Caco-2 (cell line): ENCODE results near the gene NUP210. TPM values are rescaled to one million over a fixed set of nuclear protein-coding genes. Genes with fewer than 3 reads are reported as not detected.
A peak's percentile ranks its signal among the peaks of the same experiment; 100 is the strongest.
"Not testable (repeated sequence)": the region's sequence is repeated elsewhere in the genome, so short reads cannot be mapped to it uniquely, and the experiment has no call there.

ENCODE experiments used
- BruUV-seq: library from RNA; stranded (reverse); fragments of 400-500 nt; replicated peaks from 2 replicates; lab custom pipeline; 2021; lab: Mats Ljungman, UMichigan
- CTCF ChIA-PET: fragments of 300-600 bp; sonication (Branson Sonifier 250); formaldehyde crosslinking; loops from one replicate; lab custom pipeline; 2022; ENCODE audit warnings: antibody characterized with exemption; lab: Charles Lee
- POLR2A ChIA-PET: fragments of 300-600 bp; sonication (Branson Sonifier 250); formaldehyde crosslinking; loops from one replicate; lab custom pipeline; 2022; ENCODE audit warnings: antibody characterized with exemption; lab: Charles Lee
- DNase-seq, 2 experiments: peaks; one replicate each; pipeline versions ENCODE4 v3.0.0 to v3.0.0-alpha.2; 2020 to 2022
- H3K27me3 ChIP-seq: replicated peaks from 2 replicates; pipeline ENCODE4 v1.6.0; 2011; ENCODE audit warnings: low read length; ENCODE audit not compliant: control insufficient read depth, insufficient read depth
- H3K36me3 ChIP-seq: 2 replicates; pipeline ENCODE4 v1.5.1; 2011; ENCODE audit warnings: low read length; ENCODE audit not compliant: control insufficient read depth, insufficient read depth
- H3K4me1 ChIP-seq: fragments of 250-450 bp; sonication (Bioruptor Pico); 2 replicates; pipeline ENCODE4 v1.5.1; 2020; ENCODE audit warnings: mild to moderate bottlenecking
- H3K4me3 ChIP-seq: 2 replicates; pipeline ENCODE4 v1.5.1; 2011; ENCODE audit warnings: low read depth, mild to moderate bottlenecking, control low read depth, low read length
- H3K9me3 ChIP-seq: fragments of 250-450 bp; sonication (Bioruptor Pico); 2 replicates; pipeline ENCODE4 v1.5.1; 2020; ENCODE audit warnings: mild to moderate bottlenecking, moderate library complexity
- H3K27ac Mint-ChIP-seq: one replicate; pipeline ENCODE4 v1.8.0; 2022; ENCODE audit warnings: mixed read lengths; ENCODE audit not compliant: unreplicated experiment
- H3K27me3 Mint-ChIP-seq: one replicate; pipeline ENCODE4 v1.8.0; 2022; ENCODE audit warnings: mixed read lengths; ENCODE audit not compliant: insufficient read depth, unreplicated experiment
- H3K36me3 Mint-ChIP-seq: one replicate; pipeline ENCODE4 v1.8.0; 2022; ENCODE audit warnings: mild to moderate bottlenecking, mixed read lengths; ENCODE audit not compliant: insufficient read depth, unreplicated experiment
- H3K4me1 Mint-ChIP-seq: one replicate; pipeline ENCODE4 v1.8.0; 2022; ENCODE audit warnings: low read depth, mixed read lengths; ENCODE audit not compliant: unreplicated experiment
- H3K4me3 Mint-ChIP-seq: one replicate; pipeline ENCODE4 v1.8.0; 2022; ENCODE audit warnings: mild to moderate bottlenecking, moderate library complexity, mixed read lengths; ENCODE audit not compliant: unreplicated experiment
- H3K9me3 Mint-ChIP-seq: one replicate; pipeline ENCODE4 v1.8.0; 2022; ENCODE audit warnings: mixed read lengths; ENCODE audit not compliant: unreplicated experiment
- CTCF ChIP-seq, 2 experiments: fragments of 200-600 bp in 1 of 2; IDR thresholded peaks; 1 replicate in 1 of 2; 2 replicates in 1 of 2; pipeline versions ENCODE4 v1.5.1 to v1.8.0; 2011 to 2022; ENCODE audit warnings: antibody characterized with exemption in 1 of 2, control low read depth in 1 of 2, inconsistent platforms in 1 of 2, low read depth in 1 of 2, low read length in 1 of 2, mild to moderate bottlenecking in 1 of 2, moderate library complexity in 1 of 2; ENCODE audit not compliant: insufficient read depth in 1 of 2, severe bottlenecking in 1 of 2, unreplicated experiment in 1 of 2
- intact Hi-C: fragments of 100-400 bp; cut with micrococcal nuclease; formaldehyde crosslinking; loops from one replicate; pipeline ENCODE4 v1.10.0; 2022; ENCODE audit not compliant: unreplicated experiment
- total RNA-seq: library from RNA; stranded (reverse); gene quantifications from 2 replicates; pipeline ENCODE4 v1.2.3, GENCODE V29; 2022

The NUP210 gene
- total RNA-seq, 1 experiment from 2014 or later = 63.7 TPM

GRCh38 chr3:13433912-13434311, 13.8 kb upstream of the NUP210 start:
- no peaks in the 10 kb centered on the region for H3K27me3 ChIP-seq
- Mint-ChIP-seq H3K9me3 (peaks cover 10% of the 10 kb centered on the region), H3K4me3 (no peak overlapping the region), H3K27me3 (no peaks in the 10 kb centered on the region), H3K4me1 (no peaks in the 10 kb centered on the region), H3K36me3 (no peaks in the 10 kb centered on the region), H3K27ac (no peak overlapping the region)
- ChIA-PET CTCF (no interaction called here), POLR2A (no interaction called here)
- no peak overlapping the region for H3K4me3 ChIP-seq
- DNase-seq = no peak
- no peak for TF ChIP-seq CTCF (IDR thresholded peaks at IDR 0.05; ENCODE audit: insufficient read depth in 1 of 2, low read depth in 1 of 2, low read length in 1 of 2, severe bottlenecking in 1 of 2, unreplicated experiment in 1 of 2)
- intact Hi-C loops = no loop called here
- H3K4me1 ChIP-seq = no peaks in the 10 kb centered on the region
- BruUV-seq = no TSS peak
- no peaks in the 10 kb centered on the region for H3K9me3 ChIP-seq
- no peaks in the 10 kb centered on the region for H3K36me3 ChIP-seq

GRCh38 chr3:13432093-13432492, 12.0 kb upstream of the NUP210 start:
- TF ChIP-seq CTCF (IDR thresholded peaks at IDR 0.05; ENCODE audit: insufficient read depth in 1 of 2, low read depth in 1 of 2, low read length in 1 of 2, severe bottlenecking in 1 of 2, unreplicated experiment in 1 of 2) = no peak
- intact Hi-C loops = no loop called here
- Mint-ChIP-seq H3K9me3 (peaks cover 10% of the 10 kb centered on the region), H3K4me3 (no peak overlapping the region), H3K4me1 (no peaks in the 10 kb centered on the region), H3K27ac (no peak overlapping the region), H3K36me3 (no peaks in the 10 kb centered on the region), H3K27me3 (no peaks in the 10 kb centered on the region)
- no TSS peak for BruUV-seq
- no peaks in the 10 kb centered on the region for H3K9me3 ChIP-seq
- no peaks in the 10 kb centered on the region for H3K27me3 ChIP-seq
- no peaks in the 10 kb centered on the region for H3K4me1 ChIP-seq
- POLR2A ChIA-PET = no interaction called here
- DNase-seq = peak in 1 of 2 experiments; percentile 43
- no peaks in the 10 kb centered on the region for H3K36me3 ChIP-seq
- H3K4me3 ChIP-seq = no peak overlapping the region
- CTCF ChIA-PET = no interaction called here

GRCh38 chr3:13430411-13430875, 10.3 kb upstream of the NUP210 start:
- H3K27me3 Mint-ChIP-seq, H3K9me3 Mint-ChIP-seq, H3K4me3 Mint-ChIP-seq, intact Hi-C loops, POLR2A ChIA-PET, DNase-seq, H3K27ac Mint-ChIP-seq, BruUV-seq, H3K36me3 Mint-ChIP-seq, H3K27me3 ChIP-seq, CTCF ChIA-PET, H3K4me1 Mint-ChIP-seq, H3K36me3 ChIP-seq, H3K4me3 ChIP-seq, H3K4me1 ChIP-seq, H3K9me3 ChIP-seq: not testable (repeated sequence)
